ENCODE results near the gene INPP4B. TPM values are rescaled to one million over a fixed set of nuclear protein-coding genes. Genes with fewer than 3 reads are reported as not detected.

Gene INPP4B
- 100 to 1,000 TPM in 1 of 3 donors, 10 to 100 TPM in 2; 15.8 to 113 (median 93.4) TPM for total RNA-seq

DNA sequence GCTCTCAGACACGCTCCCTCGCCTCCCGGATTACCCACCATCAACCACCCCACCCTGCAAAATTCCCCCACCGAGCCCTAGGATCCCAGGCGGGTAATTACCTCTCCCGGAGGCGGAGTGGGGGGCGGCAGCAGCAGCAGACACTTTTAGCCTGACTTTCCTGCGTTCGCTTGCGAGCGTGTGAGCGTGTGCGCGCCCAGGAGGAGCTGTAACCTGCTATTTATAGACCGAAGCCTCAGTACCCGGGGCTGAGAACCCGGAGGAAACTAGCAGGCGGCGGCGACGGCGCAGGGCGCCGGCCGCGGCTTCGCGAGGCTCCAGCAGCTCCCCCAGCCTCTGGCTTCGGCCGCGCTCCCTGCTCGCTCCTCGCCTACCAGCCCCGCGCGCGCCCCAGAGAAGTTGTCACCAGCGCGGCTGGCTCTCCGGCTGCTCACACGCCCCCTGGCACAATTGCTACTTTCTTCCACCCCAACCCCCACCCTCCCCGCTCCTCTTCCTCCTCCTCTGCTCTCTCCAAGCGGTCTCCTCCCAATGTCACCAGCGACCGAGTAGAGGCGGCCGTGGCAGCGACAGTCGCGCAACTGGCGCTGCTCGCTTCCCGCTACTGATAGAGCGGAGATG is at the start of gene INPP4B:
INPP4B (minus strand) TSS at position 194 of the 621 bp plus-strand sequence.
- peak within 1 kb of the TSS; percentile 50 to 79 (median 58) for H3K4me3 ChIP-seq
- DNase-seq (ENCODE audit: low spot score in 2 of 2), result peak in 1 of 2 donors; percentile 54
- intact Hi-C loops (cut with DNase I; ENCODE audit: low total_unique reads), result loop anchor here (10.0 kb wide), 2 partner anchors 491 to 721 kb away; no protein-coding TSS in a partner anchor
- H3K27ac ChIP-seq, result peak within 1 kb of the TSS; percentile 7 to 16
- no peaks in the 10 kb centered on the region for H3K9me3 ChIP-seq
- peaks cover 0 to 23% of the 10 kb centered on the region in 2 donors for H3K27me3 ChIP-seq
- no peaks in the 10 kb centered on the region for H3K36me3 ChIP-seq
- TF ChIP-seq, protein P1, sequence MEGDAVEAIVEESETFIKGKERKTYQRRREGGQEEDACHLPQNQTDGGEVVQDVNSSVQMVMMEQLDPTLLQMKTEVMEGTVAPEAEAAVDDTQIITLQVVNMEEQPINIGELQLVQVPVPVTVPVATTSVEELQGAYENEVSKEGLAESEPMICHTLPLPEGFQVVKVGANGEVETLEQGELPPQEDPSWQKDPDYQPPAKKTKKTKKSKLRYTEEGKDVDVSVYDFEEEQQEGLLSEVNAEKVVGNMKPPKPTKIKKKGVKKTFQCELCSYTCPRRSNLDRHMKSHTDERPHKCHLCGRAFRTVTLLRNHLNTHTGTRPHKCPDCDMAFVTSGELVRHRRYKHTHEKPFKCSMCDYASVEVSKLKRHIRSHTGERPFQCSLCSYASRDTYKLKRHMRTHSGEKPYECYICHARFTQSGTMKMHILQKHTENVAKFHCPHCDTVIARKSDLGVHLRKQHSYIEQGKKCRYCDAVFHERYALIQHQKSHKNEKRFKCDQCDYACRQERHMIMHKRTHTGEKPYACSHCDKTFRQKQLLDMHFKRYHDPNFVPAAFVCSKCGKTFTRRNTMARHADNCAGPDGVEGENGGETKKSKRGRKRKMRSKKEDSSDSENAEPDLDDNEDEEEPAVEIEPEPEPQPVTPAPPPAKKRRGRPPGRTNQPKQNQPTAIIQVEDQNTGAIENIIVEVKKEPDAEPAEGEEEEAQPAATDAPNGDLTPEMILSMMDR (IDR thresholded peaks at IDR 0.05), result no peak
- TF ChIP-seq POLR2AphosphoS5 (IDR thresholded peaks at IDR 0.05) (no peak), POLR2A (IDR thresholded peaks at IDR 0.05) (no peak)
- no peaks in the 10 kb centered on the region for H3K4me1 ChIP-seq

DNA sequence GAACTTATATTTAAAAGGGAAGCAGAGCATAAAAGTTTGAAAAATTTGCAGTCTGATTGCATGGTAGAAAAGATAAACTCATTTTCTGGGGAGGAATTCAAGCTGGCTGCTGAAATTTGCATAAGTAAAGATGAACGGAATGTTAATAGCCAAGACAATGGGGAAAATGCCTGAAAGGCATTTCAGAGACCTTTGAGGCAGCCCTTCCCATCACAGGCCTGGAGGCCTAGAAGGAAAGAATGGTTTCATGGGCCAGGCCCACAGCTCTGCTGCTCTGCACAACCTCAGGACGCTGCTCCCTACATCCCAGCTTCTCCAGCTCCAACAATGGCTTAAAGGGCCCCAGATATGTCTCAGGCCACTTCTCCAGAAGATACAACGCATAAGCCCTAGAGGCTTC is 46.9 kb upstream of the INPP4B start:
- TF ChIP-seq, protein P1 (IDR thresholded peaks at IDR 0.05), result no peak
- TF ChIP-seq POLR2A (IDR thresholded peaks at IDR 0.05), result no peak
- no peak for TF ChIP-seq POLR2AphosphoS5 (IDR thresholded peaks at IDR 0.05)
- peaks cover 14 to 32% of the 10 kb centered on the region in 2 donors for H3K9me3 ChIP-seq
- H3K4me1 ChIP-seq, result no peaks in the 10 kb centered on the region
- intact Hi-C loops (cut with DNase I; ENCODE audit: low total_unique reads), result no loop called here
- H3K27ac ChIP-seq, result no peak overlapping the region
- H3K36me3 ChIP-seq, result no peaks in the 10 kb centered on the region
- no peak overlapping the region for H3K4me3 ChIP-seq
- no peaks in the 10 kb centered on the region for H3K27me3 ChIP-seq
- DNase-seq (ENCODE audit: low spot score in 2 of 2), result no peak

DNA sequence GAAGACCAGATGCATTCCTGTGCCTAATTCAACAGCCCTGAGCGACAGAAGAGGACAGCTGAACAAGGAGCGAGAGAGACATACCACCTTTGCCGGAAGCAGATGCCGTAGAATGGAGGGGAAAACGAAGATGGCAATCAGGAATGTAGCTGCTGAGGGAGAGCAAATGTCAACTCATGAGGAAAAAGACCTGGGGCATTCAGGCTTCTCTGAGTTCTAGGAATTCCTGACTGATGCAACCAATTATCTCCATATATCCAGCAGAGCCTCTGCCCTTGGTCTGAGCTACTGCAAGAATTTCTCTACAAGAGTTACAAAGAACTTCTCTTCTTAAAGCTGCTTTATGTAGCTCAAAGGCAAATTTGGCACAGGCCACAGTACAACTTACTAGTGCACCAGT is 40.5 kb upstream of the INPP4B start:
- H3K4me1 ChIP-seq, result no peaks in the 10 kb centered on the region
- TF ChIP-seq, protein P1 (IDR thresholded peaks at IDR 0.05), result no peak
- TF ChIP-seq POLR2A (IDR thresholded peaks at IDR 0.05) (no peak), POLR2AphosphoS5 (IDR thresholded peaks at IDR 0.05) (no peak)
- no peaks in the 10 kb centered on the region for H3K27me3 ChIP-seq
- no peaks in the 10 kb centered on the region for H3K36me3 ChIP-seq
- no peaks in the 10 kb centered on the region for H3K9me3 ChIP-seq
- no peak overlapping the region for H3K4me3 ChIP-seq
- no peak for DNase-seq (ENCODE audit: low spot score in 2 of 2)
- H3K27ac ChIP-seq, result no peak overlapping the region
- intact Hi-C loops (cut with DNase I; ENCODE audit: low total_unique reads), result no loop called here

DNA sequence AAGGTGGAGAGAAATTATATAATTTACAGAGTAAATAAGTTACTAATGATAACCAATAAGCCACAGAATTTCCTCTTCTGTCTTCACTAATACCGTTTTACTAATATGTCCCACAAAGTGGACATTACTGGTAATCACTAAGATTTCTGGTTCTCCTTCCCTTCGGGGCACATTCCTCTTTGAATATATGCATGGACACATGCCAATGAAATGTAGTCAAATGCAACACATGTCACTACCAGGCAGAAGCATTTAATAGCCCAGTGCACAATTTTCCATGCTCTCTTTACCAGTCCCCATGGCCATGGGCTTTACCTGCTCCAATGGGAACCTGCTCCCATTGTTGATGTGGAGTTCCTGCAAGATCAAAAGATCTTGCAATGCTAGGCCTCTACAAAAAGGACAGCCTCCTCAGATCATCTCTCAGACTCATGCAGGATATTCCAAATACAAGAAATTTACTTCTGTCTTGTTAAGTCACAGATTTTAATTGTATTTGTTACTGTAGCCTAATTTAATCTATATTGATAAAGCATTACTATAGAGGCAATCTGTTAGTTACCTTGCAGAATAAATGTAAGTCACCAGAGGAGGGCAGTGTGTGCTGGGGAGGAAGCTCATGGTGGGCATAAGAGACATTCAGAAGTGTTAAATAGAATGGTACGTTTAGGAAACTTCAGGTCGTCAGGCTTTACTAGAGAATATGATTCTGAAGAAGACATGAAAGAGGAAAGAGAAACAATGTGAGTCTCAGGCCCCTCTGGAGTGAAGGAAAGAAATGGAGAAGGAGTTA is 37.1 kb upstream of the INPP4B start:
- TF ChIP-seq, protein P1 (IDR thresholded peaks at IDR 0.05), result no peak
- no peak for TF ChIP-seq POLR2A (IDR thresholded peaks at IDR 0.05)
- no peak for TF ChIP-seq POLR2AphosphoS5 (IDR thresholded peaks at IDR 0.05)
- H3K4me1 ChIP-seq, result no peaks in the 10 kb centered on the region
- no peaks in the 10 kb centered on the region for H3K36me3 ChIP-seq
- no peaks in the 10 kb centered on the region for H3K27me3 ChIP-seq
- H3K9me3 ChIP-seq, result no peaks in the 10 kb centered on the region
- no peak overlapping the region for H3K4me3 ChIP-seq
- H3K27ac ChIP-seq, result no peak overlapping the region
- no peak for DNase-seq (ENCODE audit: low spot score in 2 of 2)
- intact Hi-C loops (cut with DNase I; ENCODE audit: low total_unique reads), result no loop called here

DNA sequence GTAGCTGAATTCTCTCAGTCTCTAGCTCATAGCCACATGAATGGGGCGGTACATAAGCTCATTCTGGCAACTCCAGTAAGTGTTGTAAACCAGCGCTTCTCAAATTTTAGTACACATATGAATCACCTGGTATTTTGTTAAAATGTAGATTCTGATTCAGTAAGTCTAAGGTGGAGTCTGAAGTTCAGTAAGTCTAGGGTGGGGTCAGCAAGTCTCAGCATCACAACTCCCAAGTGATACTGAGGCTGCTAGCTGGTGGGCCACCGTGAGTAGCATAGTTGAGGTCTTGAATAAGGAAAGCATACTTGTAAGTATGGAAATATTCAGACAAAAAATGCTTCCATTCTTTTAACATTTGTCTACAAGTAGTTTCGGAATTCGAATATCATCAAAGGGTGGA is 36.1 kb upstream of the INPP4B start:
- Histone ChIP-seq H3K27ac (no peak overlapping the region), H3K9me3 (peaks cover 0 to 4% of the 10 kb centered on the region in 2 donors), H3K36me3 (no peaks in the 10 kb centered on the region), H3K4me1 (no peaks in the 10 kb centered on the region), H3K27me3 (no peaks in the 10 kb centered on the region), H3K4me3 (no peak overlapping the region)
- TF ChIP-seq POLR2AphosphoS5 (IDR thresholded peaks at IDR 0.05) (no peak), POLR2A (IDR thresholded peaks at IDR 0.05) (no peak)
- TF ChIP-seq, protein P1 (IDR thresholded peaks at IDR 0.05), result no peak
- DNase-seq (ENCODE audit: low spot score in 2 of 2), result no peak
- intact Hi-C loops (cut with DNase I; ENCODE audit: low total_unique reads), result no loop called here

All from breast epithelium (tissue), 4 donors.